ENCODE data around the gene WTAP.

Gene WTAP

GRCh38 chr6:159726918-159727716, at the start of gene WTAP:
TSS of gene WTAP (plus strand) at chr6:159727506. CDS start at chr6:159736266, 8,760 bp downstream.
- H3K27ac ChIP-seq, result peak within 1 kb of the TSS; percentile 97
- TF ChIP-seq CTCF (conservative IDR thresholded peaks at IDR 0.05), result no peak

DNA sequence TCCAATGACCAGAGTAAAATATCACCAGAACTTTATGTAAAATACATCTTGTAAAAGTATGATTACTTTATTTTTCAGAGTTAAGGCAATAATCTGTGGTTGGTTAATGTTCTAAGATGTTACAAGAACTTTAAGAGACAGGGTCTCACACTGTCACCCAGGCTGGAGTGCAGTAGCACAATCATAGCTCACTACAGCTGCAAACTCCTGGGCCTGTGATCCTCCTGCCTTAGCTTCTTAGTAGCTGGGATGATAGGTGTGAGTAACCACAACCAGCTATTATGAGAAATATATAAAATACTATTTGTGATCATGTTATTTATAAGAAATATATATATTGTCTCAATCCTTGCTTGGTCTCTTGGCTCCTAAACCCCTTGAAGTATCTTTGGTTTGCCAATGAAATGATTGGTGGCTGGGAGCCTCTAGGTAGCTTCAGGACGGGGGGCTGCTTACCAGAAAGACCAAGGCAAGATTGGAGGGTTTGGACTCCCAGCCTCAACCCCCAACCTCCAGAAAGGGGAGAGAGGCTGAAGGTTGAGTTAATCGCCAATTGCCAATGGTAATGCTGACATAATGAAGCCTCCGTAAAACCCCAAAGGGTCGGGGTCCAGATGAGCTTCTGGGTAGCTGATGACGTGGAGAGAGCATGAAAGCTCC, 49.7 kb upstream of the WTAP start:
- no peak for TF ChIP-seq CTCF (conservative IDR thresholded peaks at IDR 0.05)
- no peak overlapping the region for H3K27ac ChIP-seq

GRCh38 chr6:159678574-159678973, 48.7 kb upstream of the WTAP start:
- no peak overlapping the region for H3K27ac ChIP-seq

DNA sequence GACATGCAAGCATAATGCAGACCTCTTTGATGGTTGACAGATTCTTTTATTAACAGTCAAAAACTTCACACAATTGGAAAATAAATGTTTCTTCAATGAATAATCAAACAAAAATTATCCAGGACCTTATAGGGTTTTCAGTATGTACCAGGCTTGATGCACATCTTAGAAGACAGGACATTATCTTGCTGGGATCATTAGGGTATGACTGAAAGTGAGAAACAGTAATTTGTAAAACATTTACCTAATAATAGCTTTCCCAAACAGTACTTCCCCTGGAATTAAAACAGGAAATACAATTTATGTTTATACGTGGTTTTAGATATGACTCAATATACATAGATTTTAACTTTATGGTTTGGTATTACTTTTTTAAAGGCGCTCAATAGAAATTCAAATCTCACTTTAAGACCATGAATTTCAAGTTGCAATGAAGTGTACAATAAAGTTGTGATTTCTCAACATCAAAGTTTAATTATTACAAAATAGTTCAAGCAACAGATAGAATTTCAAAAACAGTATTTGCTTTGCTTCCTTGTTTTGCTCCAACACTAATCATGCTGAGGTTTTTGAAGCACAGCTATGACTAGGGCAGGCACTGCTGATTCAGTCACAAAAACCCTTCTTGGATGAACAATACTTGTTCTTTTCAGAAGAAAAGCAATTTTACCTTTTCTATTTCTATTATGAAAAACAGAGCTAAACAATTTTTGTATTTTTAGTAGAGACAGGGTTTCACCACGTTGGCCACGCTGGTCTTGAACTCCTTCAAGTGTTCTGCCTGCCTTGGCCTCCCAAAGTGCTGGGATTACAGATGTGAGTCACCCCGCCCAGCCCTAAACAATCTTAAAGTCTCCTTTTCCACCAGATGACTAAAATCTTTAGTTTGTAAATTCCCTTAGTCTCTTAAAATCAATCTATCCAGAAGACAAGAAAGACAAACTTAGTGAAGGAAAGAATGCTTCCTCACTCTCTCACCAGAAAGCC, 47.9 kb upstream of the WTAP start:
- TF ChIP-seq CTCF (conservative IDR thresholded peaks at IDR 0.05), result no peak
- no peak overlapping the region for H3K27ac ChIP-seq

More at GRCh38 chr6:159678574-159678973, 48.7 kb upstream of the WTAP start:
- TF ChIP-seq CTCF (conservative IDR thresholded peaks at IDR 0.05), result no peak

DNA sequence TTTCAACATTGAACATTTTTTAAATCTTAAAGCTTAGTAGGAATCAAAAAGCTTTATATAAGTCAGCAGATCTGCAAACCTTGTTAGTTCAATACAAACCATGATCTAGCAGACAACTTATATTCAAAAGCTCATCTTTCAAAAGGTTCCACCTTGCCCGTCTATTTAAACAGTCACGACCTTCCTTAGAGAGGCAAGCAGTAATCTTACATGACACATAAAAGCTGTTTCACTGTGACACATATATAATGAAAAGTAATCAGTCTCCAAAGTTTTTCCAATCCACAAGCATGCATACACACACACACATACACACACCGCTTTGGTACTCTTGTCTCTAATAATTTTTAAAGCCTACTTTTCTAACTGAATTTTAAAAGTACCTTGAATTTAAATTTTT, 47.2 kb upstream of the WTAP start:
- TF ChIP-seq CTCF (conservative IDR thresholded peaks at IDR 0.05), result no peak
- no peak overlapping the region for H3K27ac ChIP-seq

DNA sequence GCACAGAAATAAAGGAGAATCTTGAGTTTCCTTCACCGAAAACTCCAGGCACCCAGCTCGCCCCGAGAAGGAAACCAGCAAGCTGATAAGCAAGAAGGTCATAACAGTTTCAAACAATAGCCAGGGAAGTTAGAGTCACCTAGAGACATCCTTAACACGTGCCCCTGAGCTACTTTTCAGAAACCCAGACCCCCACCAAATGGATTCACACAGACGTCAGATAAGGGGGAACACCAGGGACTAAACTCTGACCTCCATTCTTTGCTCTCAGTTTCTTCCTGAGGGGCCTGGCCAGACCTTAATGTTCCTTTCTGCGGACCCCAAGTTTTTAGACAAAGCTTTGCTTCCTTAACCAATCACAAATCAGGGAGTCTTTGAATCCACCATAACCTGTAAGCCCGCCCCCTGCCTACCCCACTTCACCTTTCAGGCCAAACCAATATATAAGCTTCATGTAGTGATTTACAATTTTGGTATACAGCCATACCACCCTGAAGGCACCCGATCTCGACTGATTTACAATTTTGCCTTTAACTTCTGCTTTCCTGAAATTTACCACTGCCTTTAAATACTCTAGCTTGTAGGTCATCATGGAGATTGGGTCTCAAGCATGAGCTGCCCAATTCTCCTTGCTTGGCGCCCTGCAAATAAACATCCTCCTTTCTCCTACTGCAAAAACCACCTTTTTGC, 46.0 kb upstream of the WTAP start:
- H3K27ac ChIP-seq, result no peak overlapping the region
- no peak for TF ChIP-seq CTCF (conservative IDR thresholded peaks at IDR 0.05)

All from VCaP (cell line).